Natural killer cell (primary cell): Measurements from ENCODE around the gene DGKH. TPM values are rescaled to one million over a fixed set of nuclear protein-coding genes. Genes with fewer than 3 reads are reported as not detected.
"Not testable (repeated sequence)": the region's sequence is repeated elsewhere in the genome, so short reads cannot be mapped to it uniquely, and the experiment has no call there.

Source experiments
- ATAC-seq, 3 donors: fragments of 150-1000 bp in 2 of 3; fragments of 200-7000 bp in 1 of 3; cut with Tn5 transposase; 1 replicate in 1 of 3; 2 replicates in 2 of 3; pipeline ENCODE4 v1.10.0; 2021; ENCODE audit warnings: mild to moderate bottlenecking in 2 of 3, moderate library complexity in 2 of 3
- DNase-seq, 2 donors: peaks; one replicate each; pipeline versions ENCODE4 v3.0.0 to v3.0.0-alpha.2; 2013 to 2021; ENCODE audit warnings: mixed read lengths in 1 of 2
- H3K27ac ChIP-seq: one replicate; pipeline ENCODE4 v1.5.1; 2013; ENCODE audit warnings: mild to moderate bottlenecking, low read length
- H3K27me3 ChIP-seq: one replicate; pipeline ENCODE4 v1.6.1; 2013; ENCODE audit warnings: low read length; ENCODE audit not compliant: control insufficient read depth, insufficient read depth
- H3K36me3 ChIP-seq: one replicate; pipeline ENCODE4 v1.6.1; 2013; ENCODE audit warnings: low read length; ENCODE audit not compliant: control insufficient read depth, insufficient read depth
- H3K4me1 ChIP-seq: one replicate; pipeline ENCODE4 v1.6.1; 2013; ENCODE audit warnings: low read length; ENCODE audit not compliant: control insufficient read depth, insufficient read depth
- H3K4me3 ChIP-seq: one replicate; pipeline ENCODE4 v1.5.1; 2013; ENCODE audit warnings: low read length
- H3K9me3 ChIP-seq: one replicate; pipeline ENCODE4 v1.6.1; 2013; ENCODE audit warnings: low read length; ENCODE audit not compliant: control insufficient read depth, insufficient read depth
- H3K27ac Mint-ChIP-seq, 2 donors: one replicate each; pipeline ENCODE4 v1.8.0; 2022; ENCODE audit warnings: mild to moderate bottlenecking in 2 of 2, mixed read lengths in 2 of 2, moderate library complexity in 1 of 2
- H3K27me3 Mint-ChIP-seq, 2 donors: one replicate each; pipeline ENCODE4 v1.8.0; 2022; ENCODE audit warnings: low read depth in 2 of 2, mixed read lengths in 2 of 2
- H3K36me3 Mint-ChIP-seq: one replicate; pipeline ENCODE4 v1.8.0; 2022; ENCODE audit warnings: mixed read lengths
- H3K4me1 Mint-ChIP-seq, 2 donors: one replicate each; pipeline ENCODE4 v1.8.0; 2022; ENCODE audit warnings: mixed read lengths in 2 of 2
- H3K4me3 Mint-ChIP-seq: one replicate; pipeline ENCODE4 v1.8.0; 2022; ENCODE audit warnings: mild to moderate bottlenecking, moderate library complexity, mixed read lengths
- H3K9me3 Mint-ChIP-seq, 2 donors: one replicate each; pipeline ENCODE4 v1.8.0; 2022; ENCODE audit warnings: mixed read lengths in 2 of 2
- WGBS: methylation state at CpG from one replicate; pipeline ENCODE4 v1.1.7; 2013; ENCODE audit warnings: missing lambda C conversion rate; ENCODE audit not compliant: insufficient coverage; 5-methylcytosine and 5-hydroxymethylcytosine counted together
- intact Hi-C: fragments of 100-400 bp; cut with micrococcal nuclease; formaldehyde crosslinking; loops from one replicate; pipeline ENCODE4 v1.14.2; 2022
- total RNA-seq, 4 donors: library from RNA; stranded (reverse); fragments of 120-200 nt in 1 of 4; gene quantifications; one replicate each; pipeline versions ENCODE4 v1.2.3 to v1.2.4, GENCODE V29; 2013 to 2022
- TF ChIP-seq, protein P1 (sequence below): fragments of 200-600 bp; IDR thresholded peaks from one replicate; pipeline ENCODE4 v1.8.0; 2022; ENCODE audit warnings: antibody characterized with exemption

Gene DGKH
- total RNA-seq, 3 donors from 2014 or later (not counting 1 experiment from before 2014, with no cell fraction given): 1.1 to 3.4 (median 1.2) TPM

- Mint-ChIP-seq H3K4me1 (no peaks in the 10 kb centered on the region), H3K27me3 (peaks cover 0 to 2% of the 10 kb centered on the region in 2 donors), H3K36me3 (no peaks in the 10 kb centered on the region), H3K9me3 (no peaks in the 10 kb centered on the region), H3K4me3 (no peak overlapping the region), H3K27ac (no peak overlapping the region)
- WGBS: 97% methylated on average over 4 of the region's 4 CpGs
- Histone ChIP-seq H3K4me1 (no peaks in the 10 kb centered on the region), H3K27me3 (no peaks in the 10 kb centered on the region), H3K27ac (no peak overlapping the region), H3K36me3 (no peaks in the 10 kb centered on the region), H3K9me3 (no peaks in the 10 kb centered on the region), H3K4me3 (no peak overlapping the region)
- no peak for ATAC-seq
- intact Hi-C loops: no loop called here
- DNase-seq: no peak
- TF ChIP-seq, protein P1, sequence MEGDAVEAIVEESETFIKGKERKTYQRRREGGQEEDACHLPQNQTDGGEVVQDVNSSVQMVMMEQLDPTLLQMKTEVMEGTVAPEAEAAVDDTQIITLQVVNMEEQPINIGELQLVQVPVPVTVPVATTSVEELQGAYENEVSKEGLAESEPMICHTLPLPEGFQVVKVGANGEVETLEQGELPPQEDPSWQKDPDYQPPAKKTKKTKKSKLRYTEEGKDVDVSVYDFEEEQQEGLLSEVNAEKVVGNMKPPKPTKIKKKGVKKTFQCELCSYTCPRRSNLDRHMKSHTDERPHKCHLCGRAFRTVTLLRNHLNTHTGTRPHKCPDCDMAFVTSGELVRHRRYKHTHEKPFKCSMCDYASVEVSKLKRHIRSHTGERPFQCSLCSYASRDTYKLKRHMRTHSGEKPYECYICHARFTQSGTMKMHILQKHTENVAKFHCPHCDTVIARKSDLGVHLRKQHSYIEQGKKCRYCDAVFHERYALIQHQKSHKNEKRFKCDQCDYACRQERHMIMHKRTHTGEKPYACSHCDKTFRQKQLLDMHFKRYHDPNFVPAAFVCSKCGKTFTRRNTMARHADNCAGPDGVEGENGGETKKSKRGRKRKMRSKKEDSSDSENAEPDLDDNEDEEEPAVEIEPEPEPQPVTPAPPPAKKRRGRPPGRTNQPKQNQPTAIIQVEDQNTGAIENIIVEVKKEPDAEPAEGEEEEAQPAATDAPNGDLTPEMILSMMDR: no peak
Measured at GRCh38 chr13:42221121-42221765, 172.8 kb downstream of the DGKH start.

DNA sequence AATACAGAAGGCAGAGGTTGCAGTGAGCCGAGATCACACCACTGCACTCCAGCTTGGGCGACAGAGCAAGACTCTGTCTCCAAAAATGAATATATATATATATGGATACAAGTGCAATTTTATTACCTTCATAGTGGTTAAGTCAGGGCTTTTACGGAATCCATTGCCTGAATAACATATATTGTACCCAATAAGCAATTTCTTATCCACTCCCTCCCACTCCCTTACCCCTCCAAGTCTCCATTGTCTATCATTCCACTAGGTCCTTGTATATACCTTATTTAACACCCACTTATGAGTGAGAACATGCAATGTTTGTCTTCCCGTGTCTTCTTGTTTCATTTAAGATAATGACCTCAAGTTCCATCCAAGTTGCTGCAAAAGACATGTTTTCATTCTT lies 175.2 kb downstream of the DGKH start:
- no peak overlapping the region for H3K27ac Mint-ChIP-seq
- intact Hi-C loops: no loop called here

GRCh38 chr13:42225051-42225450 lies 176.6 kb downstream of the DGKH start:
- no peak overlapping the region for H3K4me3 ChIP-seq
- intact Hi-C loops: no loop called here
- Mint-ChIP-seq H3K36me3 (no peaks in the 10 kb centered on the region), H3K27ac (no peak overlapping the region), H3K4me3 (no peak overlapping the region), H3K9me3 (no peaks in the 10 kb centered on the region), H3K27me3 (no peaks in the 10 kb centered on the region), H3K4me1 (no peaks in the 10 kb centered on the region)
- no peak for ATAC-seq
- H3K27me3 ChIP-seq: no peaks in the 10 kb centered on the region
- TF ChIP-seq, protein P1: no peak
- no peak overlapping the region for H3K27ac ChIP-seq
- no peaks in the 10 kb centered on the region for H3K36me3 ChIP-seq
- WGBS: 100% methylated on average over 1 of the region's 2 CpGs
- no peaks in the 10 kb centered on the region for H3K9me3 ChIP-seq
- DNase-seq: no peak
- no peaks in the 10 kb centered on the region for H3K4me1 ChIP-seq

More for the DNA sequence above, 175.2 kb downstream of the DGKH start:
- H3K4me3 Mint-ChIP-seq: no peak overlapping the region
- H3K36me3 ChIP-seq: no peaks in the 10 kb centered on the region
- H3K9me3 Mint-ChIP-seq: no peaks in the 10 kb centered on the region
- no peak overlapping the region for H3K4me3 ChIP-seq
- no peaks in the 10 kb centered on the region for H3K4me1 ChIP-seq
- H3K9me3 ChIP-seq: no peaks in the 10 kb centered on the region
- H3K36me3 Mint-ChIP-seq: no peaks in the 10 kb centered on the region
- 98% methylated on average over 3 of the region's 4 CpGs for WGBS
- TF ChIP-seq, protein P1: no peak
- no peaks in the 10 kb centered on the region for H3K4me1 Mint-ChIP-seq
- ATAC-seq (no peak), DNase-seq (no peak)
- no peak overlapping the region for H3K27ac ChIP-seq
- H3K27me3 Mint-ChIP-seq: peaks cover 0 to under 1% of the 10 kb centered on the region in 2 donors
- H3K27me3 ChIP-seq: no peaks in the 10 kb centered on the region

- H3K36me3 Mint-ChIP-seq, H3K4me1 ChIP-seq, H3K27ac Mint-ChIP-seq, H3K4me3 Mint-ChIP-seq, H3K4me3 ChIP-seq, H3K27me3 Mint-ChIP-seq, DNase-seq, H3K4me1 Mint-ChIP-seq, H3K9me3 ChIP-seq, intact Hi-C loops, H3K27ac ChIP-seq, H3K36me3 ChIP-seq, ATAC-seq, H3K9me3 Mint-ChIP-seq, H3K27me3 ChIP-seq: not testable (repeated sequence)
- WGBS: 96% methylated on average over 5 of the region's 5 CpGs
Measured at GRCh38 chr13:42226759-42227158, 178.3 kb downstream of the DGKH start.
